GM23338 (cell line): ENCODE data around the gene TRMT61A. TPM values are rescaled to one million over a fixed set of nuclear protein-coding genes. Genes with fewer than 3 reads are reported as not detected.
A peak's percentile ranks its signal among the peaks of the same experiment; 100 is the strongest.

Source experiments
- ATAC-seq: fragments of 200-7000 bp; cut with Tn5 transposase; 3 replicates; pipeline ENCODE4 v1.9.1; 2020
- DNase-seq: peaks from one replicate; pipeline ENCODE4 v3.0.0-alpha.2; 2015; ENCODE audit warnings: low spot score
- H2AFZ ChIP-seq: fragments of 200-600 bp; sonication (generic); 2 replicates; pipeline ENCODE4 v1.8.0; 2016; ENCODE audit warnings: antibody characterized with exemption, mild to moderate bottlenecking, moderate library complexity
- H3F3A ChIP-seq: fragments of 200-600 bp; sonication (generic); replicated peaks from 2 replicates; pipeline ENCODE4 v1.8.0; 2017; ENCODE audit warnings: antibody characterized with exemption, mixed run types, low read depth
- H3K27ac ChIP-seq: fragments of 200-600 bp; sonication (generic); 2 replicates; pipeline ENCODE4 v1.6.1; 2016; ENCODE audit warnings: low read depth
- H3K27me3 ChIP-seq: fragments of 200-600 bp; sonication (generic); 2 replicates; pipeline ENCODE4 v1.8.0; 2016; ENCODE audit warnings: mild to moderate bottlenecking, mixed run types, moderate library complexity; ENCODE audit not compliant: insufficient read depth
- H3K36me3 ChIP-seq: fragments of 200-600 bp; sonication (generic); 2 replicates; pipeline ENCODE4 v1.8.0; 2016; ENCODE audit warnings: mild to moderate bottlenecking; ENCODE audit not compliant: insufficient read depth
- H3K4me1 ChIP-seq: fragments of 200-600 bp; sonication (generic); 2 replicates; pipeline ENCODE4 v1.8.0; 2016; ENCODE audit warnings: mild to moderate bottlenecking, moderate library complexity; ENCODE audit not compliant: insufficient read depth
- H3K4me2 ChIP-seq: fragments of 200-600 bp; sonication (generic); 2 replicates; pipeline ENCODE4 v1.7.1; 2017; ENCODE audit warnings: mixed run types
- H3K4me3 ChIP-seq: fragments of 200-600 bp; sonication (generic); 2 replicates; pipeline ENCODE4 v1.6.1; 2016; ENCODE audit warnings: mixed run types
- H3K79me2 ChIP-seq: fragments of 200-600 bp; sonication (generic); replicated peaks from 2 replicates; pipeline ENCODE4 v1.8.0; 2017; ENCODE audit warnings: mild to moderate bottlenecking; ENCODE audit not compliant: insufficient read depth
- H3K9me2 ChIP-seq: fragments of 200-600 bp; sonication (generic); 2 replicates; pipeline ENCODE4 v1.8.0; 2017; ENCODE audit not compliant: insufficient read depth
- H4K20me1 ChIP-seq: fragments of 200-600 bp; sonication (generic); replicated peaks from 2 replicates; pipeline ENCODE4 v1.8.0; 2017; ENCODE audit warnings: mild to moderate bottlenecking; ENCODE audit not compliant: insufficient read depth
- H3K27ac Mint-ChIP-seq: 2 replicates; pipeline ENCODE4 v1.8.0; 2020; ENCODE audit warnings: inconsistent platforms, mild to moderate bottlenecking, moderate library complexity, mixed read lengths
- H3K27me3 Mint-ChIP-seq: 3 replicates; pipeline ENCODE4 v1.8.0; 2022; ENCODE audit warnings: low read depth, mild to moderate bottlenecking, moderate library complexity, mixed read lengths, inconsistent platforms; ENCODE audit not compliant: insufficient read depth, poor library complexity
- H3K36me3 Mint-ChIP-seq: 3 replicates; pipeline ENCODE4 v1.8.0; 2021; ENCODE audit warnings: low read depth, mild to moderate bottlenecking, inconsistent platforms, moderate library complexity, mixed read lengths
- H3K4me1 Mint-ChIP-seq: 3 replicates; pipeline ENCODE4 v1.8.0; 2020; ENCODE audit warnings: mild to moderate bottlenecking, inconsistent platforms, mixed read lengths
- H3K4me3 Mint-ChIP-seq: 3 replicates; pipeline ENCODE4 v1.8.0; 2021; ENCODE audit warnings: moderate library complexity, mild to moderate bottlenecking, inconsistent platforms, mixed read lengths
- H3K9me3 Mint-ChIP-seq: 3 replicates; pipeline ENCODE4 v1.8.0; 2020; ENCODE audit warnings: moderate library complexity, mild to moderate bottlenecking, inconsistent platforms, mixed read lengths
- CREB1 ChIP-seq: fragments of 250-450 bp; sonication (Bioruptor Pico); IDR thresholded peaks from 2 replicates; pipeline ENCODE4 v1.5.0; 2020; ENCODE audit warnings: low read depth, mild to moderate bottlenecking, moderate library complexity
- CTCF ChIP-seq, 2 experiments: fragments of 200-600 bp in 1 of 2; sonication (generic) in 1 of 2; conservative IDR thresholded peaks; 2 replicates each; pipeline versions ENCODE4 v1.5.1 to v1.6.1; 2016 to 2017; ENCODE audit warnings: antibody characterized with exemption in 2 of 2, low read depth in 2 of 2, mild to moderate bottlenecking in 2 of 2, moderate library complexity in 1 of 2
- ETS1 ChIP-seq: IDR thresholded peaks from 2 replicates; pipeline ENCODE4 v1.6.1; 2016; ENCODE audit warnings: antibody characterized with exemption
- EZH2phosphoT487 ChIP-seq: fragments of 200-600 bp; sonication (generic); IDR thresholded peaks from one replicate; pipeline ENCODE4 v1.8.1; 2018; ENCODE audit warnings: antibody characterized with exemption; ENCODE audit not compliant: unreplicated experiment
- JUNB ChIP-seq: IDR thresholded peaks from one replicate; pipeline ENCODE4 v1.6.1; 2016; ENCODE audit warnings: antibody characterized with exemption; ENCODE audit not compliant: unreplicated experiment
- NANOG ChIP-seq: IDR thresholded peaks from 2 replicates; pipeline ENCODE4 v1.6.1; 2016; ENCODE audit warnings: antibody characterized with exemption, borderline replicate concordance
- REST ChIP-seq: IDR thresholded peaks from one replicate; pipeline ENCODE4 v1.6.1; 2018; ENCODE audit warnings: antibody characterized with exemption; ENCODE audit not compliant: unreplicated experiment
- ZNF331 ChIP-seq: fragments of 250-450 bp; sonication (Bioruptor Pico); IDR thresholded peaks from 2 replicates; pipeline ENCODE4 v1.5.0; 2020; ENCODE audit warnings: low read depth, mild to moderate bottlenecking, moderate library complexity
- polyA plus RNA-seq: library from polyadenylated mRNA; unstranded; fragments of >200 nt; fragmentation: Nextera tagmentation; extraction: Ambion mirVana; gene quantifications from 2 replicates; pipeline ENCODE4 v1.2.1, GENCODE V29; 2016
- total RNA-seq: library from RNA; depleted of rRNA; stranded (reverse); fragments of >200 nt; shearing (Covaris generic); gene quantifications from 2 replicates; pipeline ENCODE4 v1.2.3, GENCODE V29; 2014

TRMT61A gene
- total and polyA plus RNA-seq, 2 experiments from 2014 or later, result 13.4 to 28.2 TPM

- H3K36me3 Mint-ChIP-seq, result peaks cover 40% of the 10 kb centered on the region
- Histone ChIP-seq H3K4me2 (peak overlapping the region; percentile 99), H3K4me1 (peaks cover 16% of the 10 kb centered on the region), H3K9me2 (no peaks in the 10 kb centered on the region), H3K27me3 (no peaks in the 10 kb centered on the region), H3F3A (peaks cover 38% of the 10 kb centered on the region), H3K36me3 (peaks cover 15% of the 10 kb centered on the region; the same call in 1 of the 2 replicates), H2AFZ (peak overlapping the region; percentile 74; the same call in 1 of the 2 replicates), H4K20me1 (peaks cover 38% of the 10 kb centered on the region), H3K27ac (peak overlapping the region; percentile 91), H3K79me2 (peaks cover 91% of the 10 kb centered on the region), H3K4me3 (peak overlapping the region; percentile 100)
- no peaks in the 10 kb centered on the region; the same call in 2 of the 3 replicates for H3K9me3 Mint-ChIP-seq
- H3K27ac Mint-ChIP-seq, result peak overlapping the region; percentile 95
- peaks cover 27% of the 10 kb centered on the region for H3K4me1 Mint-ChIP-seq
- H3K27me3 Mint-ChIP-seq, result peaks cover 9% of the 10 kb centered on the region
- H3K4me3 Mint-ChIP-seq, result peak overlapping the region; percentile 90
- peak; percentile 77 for DNase-seq
- no peak for TF ChIP-seq NANOG
- no peak for TF ChIP-seq CTCF (conservative IDR thresholded peaks at IDR 0.05; ENCODE audit: low read depth in 2 of 2)
- TF ChIP-seq JUNB, result no peak
- TF ChIP-seq CREB1, result peak; percentile 35
- TF ChIP-seq REST, result no peak
- peak; percentile 39 for ATAC-seq
These were observed 32.6 kb downstream of the TRMT61A start for GRCh38 chr14:103561381-103562178.

DNA sequence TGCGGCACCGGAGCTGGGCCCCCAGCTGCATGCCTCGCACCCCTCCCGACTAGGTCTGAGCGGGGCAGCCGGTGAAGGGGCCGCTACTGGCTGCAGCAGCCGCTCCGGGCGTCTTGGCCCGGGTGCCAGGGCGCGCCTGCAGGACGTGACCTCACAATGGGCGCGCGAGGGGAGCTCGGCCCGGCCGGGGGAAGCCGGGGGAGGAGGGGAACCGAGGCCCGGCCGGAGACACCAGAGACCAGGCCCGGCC is 33.1 kb downstream of the TRMT61A start:
- H3K4me3 Mint-ChIP-seq, result peak overlapping the region; percentile 90
- Histone ChIP-seq H3F3A (peaks cover 36% of the 10 kb centered on the region), H3K27me3 (no peaks in the 10 kb centered on the region), H3K4me2 (peak overlapping the region; percentile 99), H3K79me2 (peaks cover 91% of the 10 kb centered on the region), H4K20me1 (peaks cover 36% of the 10 kb centered on the region), H3K27ac (peak overlapping the region; percentile 91), H3K36me3 (peaks cover 15% of the 10 kb centered on the region; the same call in 1 of the 2 replicates), H2AFZ (peak overlapping the region; percentile 74), H3K9me2 (no peaks in the 10 kb centered on the region), H3K4me3 (peak overlapping the region; percentile 100), H3K4me1 (peaks cover 16% of the 10 kb centered on the region)
- peaks cover 27% of the 10 kb centered on the region for H3K4me1 Mint-ChIP-seq
- DNase-seq (peak; percentile 65), ATAC-seq (peak; percentile 33; the same call in 2 of the 3 replicates)
- peak overlapping the region; percentile 95 for H3K27ac Mint-ChIP-seq
- H3K36me3 Mint-ChIP-seq, result peaks cover 40% of the 10 kb centered on the region
- no peaks in the 10 kb centered on the region; the same call in 2 of the 3 replicates for H3K9me3 Mint-ChIP-seq
- H3K27me3 Mint-ChIP-seq, result peaks cover 9% of the 10 kb centered on the region
- TF ChIP-seq CREB1 (no peak), ZNF331 (CRISPR knock-in tag) (no peak), NANOG (no peak), EZH2phosphoT487 (no peak), REST (no peak), ETS1 (no peak)
